HCT116 (cell line): ENCODE data around the gene SNHG17. TPM values are rescaled to one million over a fixed set of nuclear protein-coding genes. Genes with fewer than 3 reads are reported as not detected.

Experiments
- ATAC-seq: fragments of 200-7000 bp; cut with Tn5 transposase; 2 replicates; pipeline ENCODE4 v1.9.1; 2020; ENCODE audit warnings: mild to moderate bottlenecking, moderate library complexity
- BruUV-seq: library from RNA; stranded (reverse); fragments of 400-500 nt; replicated peaks from 2 replicates; lab custom pipeline; 2021; lab: Mats Ljungman, UMichigan
- CTCF ChIA-PET: fragments of 300-600 bp; sonication (Branson Sonifier 250); formaldehyde crosslinking; loops from one replicate; lab custom pipeline; 2021; ENCODE audit warnings: antibody characterized with exemption; lab: Charles Lee
- POLR2A ChIA-PET: fragments of 300-600, 350-600 bp; sonication (Branson Sonifier 250); formaldehyde crosslinking; loops from one replicate; lab custom pipeline; 2021; ENCODE audit warnings: antibody characterized with exemption; lab: Charles Lee
- RAD21 ChIA-PET, 2 experiments: fragments of 300-600 bp; sonication (Branson Sonifier 250); formaldehyde crosslinking; loops; one replicate each; lab custom pipeline; 2023; ENCODE audit warnings: low total read pairs in 2 of 2; ENCODE audit not compliant: uncharacterized antibody in 2 of 2, unreplicated experiment in 2 of 2, low non-redundant PET in 1 of 2; lab: Charles Lee
- DNase-seq: peaks from one replicate; pipeline ENCODE4 v3.0.0-alpha.2; 2010; ENCODE audit warnings: low read depth, low spot score
- H2AFZ ChIP-seq: fragments of 200-600 bp; shearing (Covaris generic), sonication (generic); 2 replicates; pipeline ENCODE4 v1.6.1; 2017; ENCODE audit warnings: low read depth, mixed run types, mixed read lengths, antibody characterized with exemption, low read length; ENCODE audit not compliant: poor library complexity, severe bottlenecking
- H3K27ac ChIP-seq: 2 replicates; pipeline ENCODE4 v1.5.1; 2012; ENCODE audit warnings: low read depth, low read length
- H3K27me3 ChIP-seq: fragments of 200-600 bp; sonication (generic); 2 replicates; pipeline ENCODE4 v1.6.1; 2016; ENCODE audit warnings: mixed run types, low read length, mixed read lengths; ENCODE audit not compliant: insufficient read depth
- H3K36me3 ChIP-seq, 2 experiments: fragments of 200-500 bp in 1 of 2; fragments of 200-600 bp in 1 of 2; sonication (Bioruptor generic) in 1 of 2; sonication (generic) in 1 of 2; 2 replicates each; pipeline versions ENCODE4 v1.5.1 to v1.6.1; 2014 to 2016; ENCODE audit warnings: low read length in 2 of 2, inconsistent platforms in 1 of 2, mixed read lengths in 1 of 2, mixed run types in 1 of 2; ENCODE audit not compliant: insufficient read depth in 2 of 2, control insufficient read depth in 1 of 2
- H3K4me1 ChIP-seq, 2 experiments: fragments of 200-600 bp in 1 of 2; sonication (generic) in 1 of 2; 2 replicates each; pipeline versions ENCODE4 v1.5.1 to v1.6.1; 2012 to 2017; ENCODE audit warnings: low read length in 2 of 2, inconsistent platforms in 1 of 2, mild to moderate bottlenecking in 1 of 2, mixed read lengths in 1 of 2, mixed run types in 1 of 2, moderate library complexity in 1 of 2; ENCODE audit not compliant: insufficient read depth in 2 of 2, control insufficient read depth in 1 of 2
- H3K4me2 ChIP-seq: fragments of 200-600 bp; sonication (generic); 2 replicates; pipeline ENCODE4 v1.6.1; 2017; ENCODE audit warnings: mixed run types, low read length, mixed read lengths
- H3K4me3 ChIP-seq, 2 experiments: fragments of 200-600 bp in 1 of 2; sonication (generic) in 1 of 2; replicated peaks in 1 of 2; 2 replicates each; pipeline ENCODE4 v1.5.1; 2011 to 2016; ENCODE audit warnings: low read length in 2 of 2, control low read depth in 1 of 2, low read depth in 1 of 2, mild to moderate bottlenecking in 1 of 2, mixed read lengths in 1 of 2, mixed run types in 1 of 2
- H3K79me2 ChIP-seq: fragments of 200-600 bp; sonication (generic); 2 replicates; pipeline ENCODE4 v1.6.1; 2017; ENCODE audit warnings: mild to moderate bottlenecking, mixed run types, low read length, moderate library complexity, mixed read lengths; ENCODE audit not compliant: insufficient read depth
- H3K9ac ChIP-seq: fragments of 200-600 bp; sonication (generic); 2 replicates; pipeline ENCODE4 v1.6.1; 2016; ENCODE audit warnings: low read length, mixed read lengths
- H3K9me2 ChIP-seq: fragments of 200-600 bp; sonication (generic), shearing (Covaris generic); 2 replicates; pipeline ENCODE4 v1.6.1; 2017; ENCODE audit warnings: mixed run types, mild to moderate bottlenecking, moderate library complexity; ENCODE audit not compliant: insufficient read depth
- H3K9me3 ChIP-seq, 2 experiments: fragments of 200-500 bp in 1 of 2; fragments of 200-600 bp in 1 of 2; sonication (Bioruptor generic) in 1 of 2; sonication (generic) in 1 of 2; 2 replicates each; pipeline ENCODE4 v1.6.1; 2014 to 2017; ENCODE audit warnings: low read length in 2 of 2, mixed read lengths in 2 of 2, inconsistent platforms in 1 of 2, low read depth in 1 of 2, mild to moderate bottlenecking in 1 of 2, mixed run types in 1 of 2, moderate library complexity in 1 of 2; ENCODE audit not compliant: control insufficient read depth in 1 of 2, insufficient read depth in 1 of 2
- H4K20me1 ChIP-seq: fragments of 200-600 bp; sonication (generic), shearing (Covaris generic); 2 replicates; pipeline ENCODE4 v1.6.1; 2017; ENCODE audit warnings: mixed run types, mild to moderate bottlenecking, moderate library complexity; ENCODE audit not compliant: insufficient read depth
- EZH2phosphoT487 ChIP-seq: fragments of 200-600 bp; IDR thresholded peaks from 2 replicates; pipeline ENCODE4 v1.6.1; 2018; ENCODE audit warnings: antibody characterized with exemption, borderline replicate concordance
- POLR2A ChIP-seq: IDR thresholded peaks from 2 replicates; pipeline ENCODE4 v1.7.0; 2011; ENCODE audit warnings: borderline replicate concordance; ENCODE audit not compliant: insufficient read depth, insufficient read length; ENCODE audit errors: extremely low read depth
- SP1 ChIP-seq: IDR thresholded peaks from 2 replicates; pipeline ENCODE4 v1.6.1; 2012; ENCODE audit warnings: low read depth
- ZFX ChIP-seq: fragments of 450-650 bp; IDR thresholded peaks from 2 replicates; pipeline ENCODE4 v1.6.1; 2017
- intact Hi-C: fragments of 100-400 bp; cut with micrococcal nuclease; formaldehyde crosslinking; loops from 2 replicates; pipeline ENCODE4 v1.10.0; 2022
- total RNA-seq: library from RNA; stranded (reverse); gene quantifications from one replicate; pipeline ENCODE4 v1.2.1, GENCODE V29; 2021; ENCODE audit not compliant: unreplicated experiment
- TF ChIP-seq, protein P1 (sequence below), 3 experiments: fragments of 200-600 bp in 1 of 3; sonication (generic) in 1 of 3; IDR thresholded peaks in 2 of 3; conservative IDR thresholded peaks in 1 of 3; 2 replicates each; pipeline ENCODE4 v1.5.1; 2012 to 2017; ENCODE audit warnings: low read depth in 2 of 3, low read length in 2 of 3, antibody characterized with exemption in 1 of 3, borderline replicate concordance in 1 of 3, control low read depth in 1 of 3, mild to moderate bottlenecking in 1 of 3, mixed read lengths in 1 of 3, mixed run types in 1 of 3, moderate library complexity in 1 of 3; ENCODE audit not compliant: insufficient read depth in 1 of 3
- TF ChIP-seq, protein P2 (sequence below): IDR thresholded peaks from 2 replicates; pipeline ENCODE4 v1.6.1; 2012
- TF ChIP-seq, protein P3 (sequence below): IDR thresholded peaks from 2 replicates; pipeline ENCODE4 v1.6.1; 2012; ENCODE audit warnings: low read depth

Gene SNHG17
- total RNA-seq, 1 experiment from 2014 or later: 65.7 TPM

DNA sequence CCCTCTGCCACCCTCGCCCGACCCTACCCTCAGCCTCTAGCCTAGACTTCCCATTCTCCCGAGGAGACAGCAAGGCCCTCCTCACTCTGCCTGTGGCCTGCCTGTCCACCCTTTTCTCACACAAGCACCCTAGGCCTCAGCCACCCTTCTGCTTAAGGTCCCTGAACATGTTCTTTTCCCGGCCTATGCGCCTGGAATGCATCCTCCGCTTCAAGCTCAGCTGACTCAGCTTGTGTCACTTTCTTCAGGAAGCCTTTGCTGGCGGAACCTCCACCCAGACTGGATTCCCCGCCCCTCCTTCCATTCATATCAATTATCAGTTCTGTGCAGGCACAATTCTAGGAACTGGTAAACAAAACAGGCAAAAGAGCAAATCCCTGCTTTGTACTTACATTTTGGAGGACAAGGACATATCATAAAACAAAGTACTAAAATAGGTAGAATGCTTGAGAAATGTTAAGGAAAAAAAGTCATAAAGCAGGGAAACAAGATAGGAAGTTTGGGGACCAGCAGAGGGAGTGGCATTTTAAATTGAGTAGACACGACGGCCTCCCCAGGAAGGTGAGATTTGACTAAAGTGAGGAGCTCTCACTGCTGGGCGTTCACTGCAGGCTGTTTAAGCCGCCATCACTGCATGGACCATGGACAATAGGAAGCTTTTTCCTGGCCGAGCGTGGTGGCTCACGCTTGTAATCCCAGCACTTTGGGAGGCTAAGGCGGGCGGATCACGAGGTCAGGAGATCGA, 17.9 kb upstream of the SNHG17 start:
- BruUV-seq: no TSS peak
- TF ChIP-seq, protein P1, sequence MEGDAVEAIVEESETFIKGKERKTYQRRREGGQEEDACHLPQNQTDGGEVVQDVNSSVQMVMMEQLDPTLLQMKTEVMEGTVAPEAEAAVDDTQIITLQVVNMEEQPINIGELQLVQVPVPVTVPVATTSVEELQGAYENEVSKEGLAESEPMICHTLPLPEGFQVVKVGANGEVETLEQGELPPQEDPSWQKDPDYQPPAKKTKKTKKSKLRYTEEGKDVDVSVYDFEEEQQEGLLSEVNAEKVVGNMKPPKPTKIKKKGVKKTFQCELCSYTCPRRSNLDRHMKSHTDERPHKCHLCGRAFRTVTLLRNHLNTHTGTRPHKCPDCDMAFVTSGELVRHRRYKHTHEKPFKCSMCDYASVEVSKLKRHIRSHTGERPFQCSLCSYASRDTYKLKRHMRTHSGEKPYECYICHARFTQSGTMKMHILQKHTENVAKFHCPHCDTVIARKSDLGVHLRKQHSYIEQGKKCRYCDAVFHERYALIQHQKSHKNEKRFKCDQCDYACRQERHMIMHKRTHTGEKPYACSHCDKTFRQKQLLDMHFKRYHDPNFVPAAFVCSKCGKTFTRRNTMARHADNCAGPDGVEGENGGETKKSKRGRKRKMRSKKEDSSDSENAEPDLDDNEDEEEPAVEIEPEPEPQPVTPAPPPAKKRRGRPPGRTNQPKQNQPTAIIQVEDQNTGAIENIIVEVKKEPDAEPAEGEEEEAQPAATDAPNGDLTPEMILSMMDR (IDR thresholded peaks at IDR 0.05 in 2 of 3, conservative IDR thresholded peaks at IDR 0.05 in 1 of 3; ENCODE audit: borderline replicate concordance in 1 of 3, insufficient read depth in 1 of 3, low read depth in 2 of 3, low read length in 2 of 3): no peak
- peak; percentile 30; the same call in 1 of the 2 replicates for TF ChIP-seq SP1
- TF ChIP-seq, protein P2, sequence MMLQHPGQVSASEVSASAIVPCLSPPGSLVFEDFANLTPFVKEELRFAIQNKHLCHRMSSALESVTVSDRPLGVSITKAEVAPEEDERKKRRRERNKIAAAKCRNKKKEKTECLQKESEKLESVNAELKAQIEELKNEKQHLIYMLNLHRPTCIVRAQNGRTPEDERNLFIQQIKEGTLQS: no peak
- no peak for TF ChIP-seq ZFX
- TF ChIP-seq, protein P3, sequence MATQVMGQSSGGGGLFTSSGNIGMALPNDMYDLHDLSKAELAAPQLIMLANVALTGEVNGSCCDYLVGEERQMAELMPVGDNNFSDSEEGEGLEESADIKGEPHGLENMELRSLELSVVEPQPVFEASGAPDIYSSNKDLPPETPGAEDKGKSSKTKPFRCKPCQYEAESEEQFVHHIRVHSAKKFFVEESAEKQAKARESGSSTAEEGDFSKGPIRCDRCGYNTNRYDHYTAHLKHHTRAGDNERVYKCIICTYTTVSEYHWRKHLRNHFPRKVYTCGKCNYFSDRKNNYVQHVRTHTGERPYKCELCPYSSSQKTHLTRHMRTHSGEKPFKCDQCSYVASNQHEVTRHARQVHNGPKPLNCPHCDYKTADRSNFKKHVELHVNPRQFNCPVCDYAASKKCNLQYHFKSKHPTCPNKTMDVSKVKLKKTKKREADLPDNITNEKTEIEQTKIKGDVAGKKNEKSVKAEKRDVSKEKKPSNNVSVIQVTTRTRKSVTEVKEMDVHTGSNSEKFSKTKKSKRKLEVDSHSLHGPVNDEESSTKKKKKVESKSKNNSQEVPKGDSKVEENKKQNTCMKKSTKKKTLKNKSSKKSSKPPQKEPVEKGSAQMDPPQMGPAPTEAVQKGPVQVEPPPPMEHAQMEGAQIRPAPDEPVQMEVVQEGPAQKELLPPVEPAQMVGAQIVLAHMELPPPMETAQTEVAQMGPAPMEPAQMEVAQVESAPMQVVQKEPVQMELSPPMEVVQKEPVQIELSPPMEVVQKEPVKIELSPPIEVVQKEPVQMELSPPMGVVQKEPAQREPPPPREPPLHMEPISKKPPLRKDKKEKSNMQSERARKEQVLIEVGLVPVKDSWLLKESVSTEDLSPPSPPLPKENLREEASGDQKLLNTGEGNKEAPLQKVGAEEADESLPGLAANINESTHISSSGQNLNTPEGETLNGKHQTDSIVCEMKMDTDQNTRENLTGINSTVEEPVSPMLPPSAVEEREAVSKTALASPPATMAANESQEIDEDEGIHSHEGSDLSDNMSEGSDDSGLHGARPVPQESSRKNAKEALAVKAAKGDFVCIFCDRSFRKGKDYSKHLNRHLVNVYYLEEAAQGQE: no peak
- no peak for TF ChIP-seq POLR2A
- no peak for TF ChIP-seq EZH2phosphoT487
- no peak for ATAC-seq
- Histone ChIP-seq H3K4me1 (peaks cover 0 to 33% of the 10 kb centered on the region in 2 experiments; a peak in 2 of 4 replicates), H3K27ac (no peak overlapping the region; the same call in 1 of the 2 replicates), H3K27me3 (no peaks in the 10 kb centered on the region), H3K9me3 (no peaks in the 10 kb centered on the region), H3K79me2 (peaks cover 2% of the 10 kb centered on the region; the same call in 1 of the 2 replicates), H3K4me3 (no peak overlapping the region), H2AFZ (no peak overlapping the region), H3K36me3 (peaks cover 0 to 7% of the 10 kb centered on the region in 2 experiments; a peak in 1 of 4 replicates), H3K9me2 (no peaks in the 10 kb centered on the region), H3K9ac (no peak overlapping the region), H4K20me1 (no peaks in the 10 kb centered on the region), H3K4me2 (no peak overlapping the region)
- ChIA-PET RAD21 (no interaction called here), CTCF (no interaction called here), POLR2A (interaction anchor here (0.8 to 2.4 kb wide), 2 partner anchors 18 to 19 kb away, joined by 4 to 9 read pairs; partner anchors contain the start of genes RALGAPB and SNHG17)
- intact Hi-C loops: no loop called here
- DNase-seq: no peak
